NCI-H1417 treated with DMSO at 0.1 percent for 48 hours (cell line): ENCODE measurements around the gene PPP4R3B.

Source experiments
- DNase-seq: peaks from one replicate; lab custom pipeline; 2025; lab: John Stamatoyannopoulos, UW

PPP4R3B gene

DNA sequence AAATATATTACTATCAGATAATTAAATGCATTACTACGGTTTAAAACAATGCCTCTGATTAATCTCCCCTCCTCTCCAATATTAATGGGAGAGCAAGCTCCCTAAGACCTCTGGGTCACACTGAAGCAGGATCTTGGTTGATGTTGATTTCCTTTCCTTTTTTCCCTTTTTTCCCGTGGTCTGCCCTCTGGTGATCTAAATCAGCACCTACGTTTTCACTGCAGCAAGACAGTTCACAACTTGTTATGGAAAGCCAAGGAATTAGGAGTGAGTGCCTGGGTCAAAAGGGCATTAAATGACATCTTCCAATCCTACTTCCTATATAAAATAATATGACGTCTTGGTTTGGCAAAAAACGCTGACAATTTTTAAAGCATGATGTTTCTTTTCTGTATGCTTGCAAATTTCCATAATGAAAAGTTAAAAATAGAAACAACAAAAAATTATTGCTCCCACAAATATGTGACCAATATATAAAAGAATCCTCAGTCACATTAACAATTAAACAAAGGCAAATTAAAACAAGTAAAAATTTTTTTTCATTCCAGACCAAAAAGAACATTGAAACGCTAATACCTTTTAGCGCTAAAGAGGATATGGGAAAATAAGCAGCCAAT is 105.8 kb downstream of the PPP4R3B start:
- DNase-seq: no peak

DNA sequence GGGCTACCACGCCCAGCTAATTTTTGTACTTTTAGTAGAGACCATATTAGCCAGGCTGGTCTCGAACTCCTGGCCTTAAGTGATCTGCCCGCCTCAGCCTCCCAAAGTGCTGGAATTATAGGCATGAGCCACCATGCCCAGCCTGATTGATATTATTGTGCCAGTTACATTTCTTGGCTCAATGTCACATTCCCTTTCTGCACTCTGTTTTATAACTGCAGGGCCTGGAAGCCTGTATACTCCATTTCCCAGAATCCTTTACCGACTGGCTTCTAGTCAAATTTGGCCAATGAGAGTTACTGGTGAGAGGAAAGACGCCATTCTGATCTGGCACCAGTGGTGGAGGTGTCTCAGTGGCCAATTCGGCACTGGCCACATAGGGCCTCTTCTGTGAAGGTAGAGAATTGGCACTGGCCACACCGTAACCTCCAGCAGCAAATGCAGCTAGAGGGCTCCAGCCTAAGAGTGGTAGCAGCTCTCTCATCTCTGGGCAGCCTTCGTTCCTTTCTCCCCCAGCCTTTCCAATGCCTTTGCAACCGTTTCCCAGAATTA is 114.8 kb downstream of the PPP4R3B start:
- DNase-seq: no peak

DNA sequence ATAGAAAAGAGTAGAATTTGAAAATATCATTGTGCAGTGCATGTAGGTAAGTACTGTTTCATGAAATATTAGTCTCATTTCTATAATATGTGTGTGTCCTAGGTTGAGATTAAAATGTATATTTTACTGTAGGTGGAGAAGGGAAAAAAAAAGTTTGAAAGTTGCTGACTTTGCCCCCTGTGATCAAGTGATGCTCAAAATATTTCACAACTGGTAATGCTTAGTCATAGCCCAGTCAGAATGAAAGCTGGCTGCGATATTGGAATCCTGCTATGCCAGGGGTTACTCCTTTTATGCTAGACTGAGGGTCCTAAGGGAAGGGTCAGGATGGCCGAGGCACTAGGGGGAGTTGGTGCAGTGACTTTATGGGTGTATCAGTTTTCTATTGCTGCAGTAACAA is 117.4 kb downstream of the PPP4R3B start:
- DNase-seq: no peak

DNA sequence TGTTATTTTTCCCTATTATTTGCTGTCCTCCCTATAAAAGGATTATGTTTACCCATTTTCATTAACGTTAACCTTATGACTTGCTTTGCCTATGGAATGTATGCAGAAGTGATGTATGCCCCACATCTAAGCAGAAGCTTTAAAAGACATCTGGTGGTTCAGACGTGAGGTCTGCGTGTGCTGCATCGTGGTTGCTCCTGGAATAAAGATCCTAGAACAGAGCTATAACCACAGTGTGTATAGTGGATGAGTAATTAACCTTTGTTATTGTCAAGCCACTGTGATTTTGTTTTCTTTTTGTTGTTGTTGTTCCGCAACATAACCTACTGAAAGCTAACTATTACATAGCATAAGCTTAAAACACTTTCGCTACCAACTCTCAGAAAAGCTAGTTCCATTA is 118.8 kb downstream of the PPP4R3B start:
- no peak for DNase-seq
